Urinary bladder (tissue), 4 donors: Measurements from ENCODE around the gene TAS1R3. TPM values are rescaled to one million over a fixed set of nuclear protein-coding genes. Genes with fewer than 3 reads are reported as not detected.

Source experiments
- DNase-seq: peaks from one replicate; pipeline ENCODE4 v3.0.0-alpha.2; 2015; ENCODE audit errors: extremely low spot score
- H3K27ac ChIP-seq: one replicate; pipeline ENCODE4 v1.5.1; 2013; ENCODE audit warnings: low read depth, mild to moderate bottlenecking, moderate library complexity
- H3K36me3 ChIP-seq: one replicate; pipeline ENCODE4 v1.6.1; 2013; ENCODE audit warnings: mild to moderate bottlenecking, moderate library complexity; ENCODE audit not compliant: insufficient read depth
- H3K4me1 ChIP-seq: one replicate; pipeline ENCODE4 v1.6.1; 2013; ENCODE audit warnings: mild to moderate bottlenecking, moderate library complexity; ENCODE audit not compliant: insufficient read depth
- H3K4me3 ChIP-seq: one replicate; pipeline ENCODE4 v1.5.1; 2013; ENCODE audit warnings: low read depth, low read length
- WGBS: extraction: QIAGEN DNeasy Blood & Tissue Kit; methylation state at CpG from one replicate; pipeline ENCODE4 v1.1.7; 2013; 5-methylcytosine and 5-hydroxymethylcytosine counted together
- polyA plus RNA-seq: library from polyadenylated mRNA; stranded (reverse); fragments of 200-250 nt; gene quantifications from one replicate; pipeline ENCODE4 v1.2.3, GENCODE V29; 2013
- total RNA-seq: library from RNA; depleted of rRNA; stranded (reverse); fragments of >200 nt; gene quantifications from one replicate; pipeline ENCODE4 v1.2.3, GENCODE V29; 2014
- donor health status: healthy with polysubstance abuse.
- donor health status: healthy.

TAS1R3 gene
- total and polyA plus RNA-seq, 2 donors: 0.11 to 0.48 TPM

GRCh38 chr1:1291548-1292441 lies 39.3 kb upstream of the TAS1R3 start:
- H3K4me3 ChIP-seq: no peak overlapping the region
- H3K4me1 ChIP-seq: no peaks in the 10 kb centered on the region
- no peak for DNase-seq
- no peaks in the 10 kb centered on the region for H3K36me3 ChIP-seq
- 43% methylated on average over 45 of the region's 45 CpGs for WGBS
- H3K27ac ChIP-seq: no peak overlapping the region

DNA sequence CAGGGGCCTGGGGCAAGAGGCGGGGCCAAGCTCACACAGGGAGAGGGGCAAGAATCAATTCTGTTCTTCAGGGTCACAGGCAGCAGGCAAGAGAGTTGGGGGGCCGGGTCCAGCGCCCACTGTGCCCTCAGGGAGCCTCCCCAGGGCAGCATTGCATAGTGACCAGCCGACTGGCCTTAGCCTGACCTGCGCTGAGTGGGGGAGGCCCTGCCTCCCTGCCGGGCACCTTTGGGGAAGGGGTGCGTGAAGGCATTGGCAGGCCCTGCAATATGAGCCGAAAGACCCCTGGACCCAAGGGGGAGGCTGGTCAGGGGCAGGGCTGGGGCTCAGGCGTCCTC lies 38.7 kb upstream of the TAS1R3 start:
- Histone ChIP-seq H3K4me1 (no peaks in the 10 kb centered on the region), H3K4me3 (no peak overlapping the region), H3K27ac (no peak overlapping the region), H3K36me3 (no peaks in the 10 kb centered on the region)
- WGBS: 85% methylated on average over 9 of the region's 9 CpGs
- no peak for DNase-seq

- Histone ChIP-seq H3K27ac (no peak overlapping the region), H3K36me3 (no peaks in the 10 kb centered on the region), H3K4me1 (no peaks in the 10 kb centered on the region), H3K4me3 (no peak overlapping the region)
- no peak for DNase-seq
- WGBS: 91% methylated on average over 18 of the region's 18 CpGs
Measured at GRCh38 chr1:1292851-1293250, 38.2 kb upstream of the TAS1R3 start.

- H3K4me3 ChIP-seq: no peak overlapping the region
- DNase-seq: no peak
- no peaks in the 10 kb centered on the region for H3K4me1 ChIP-seq
- 81% methylated on average over 94 of the region's 94 CpGs for WGBS
- H3K27ac ChIP-seq: no peak overlapping the region
- no peaks in the 10 kb centered on the region for H3K36me3 ChIP-seq
Measured at GRCh38 chr1:1293263-1294249, 37.5 kb upstream of the TAS1R3 start.

- no peak for DNase-seq
- no peak overlapping the region for H3K4me3 ChIP-seq
- no peak overlapping the region for H3K27ac ChIP-seq
- WGBS: 87% methylated on average over 58 of the region's 58 CpGs
- no peaks in the 10 kb centered on the region for H3K36me3 ChIP-seq
- no peaks in the 10 kb centered on the region for H3K4me1 ChIP-seq
Measured at GRCh38 chr1:1294250-1294890, 36.7 kb upstream of the TAS1R3 start.

DNA sequence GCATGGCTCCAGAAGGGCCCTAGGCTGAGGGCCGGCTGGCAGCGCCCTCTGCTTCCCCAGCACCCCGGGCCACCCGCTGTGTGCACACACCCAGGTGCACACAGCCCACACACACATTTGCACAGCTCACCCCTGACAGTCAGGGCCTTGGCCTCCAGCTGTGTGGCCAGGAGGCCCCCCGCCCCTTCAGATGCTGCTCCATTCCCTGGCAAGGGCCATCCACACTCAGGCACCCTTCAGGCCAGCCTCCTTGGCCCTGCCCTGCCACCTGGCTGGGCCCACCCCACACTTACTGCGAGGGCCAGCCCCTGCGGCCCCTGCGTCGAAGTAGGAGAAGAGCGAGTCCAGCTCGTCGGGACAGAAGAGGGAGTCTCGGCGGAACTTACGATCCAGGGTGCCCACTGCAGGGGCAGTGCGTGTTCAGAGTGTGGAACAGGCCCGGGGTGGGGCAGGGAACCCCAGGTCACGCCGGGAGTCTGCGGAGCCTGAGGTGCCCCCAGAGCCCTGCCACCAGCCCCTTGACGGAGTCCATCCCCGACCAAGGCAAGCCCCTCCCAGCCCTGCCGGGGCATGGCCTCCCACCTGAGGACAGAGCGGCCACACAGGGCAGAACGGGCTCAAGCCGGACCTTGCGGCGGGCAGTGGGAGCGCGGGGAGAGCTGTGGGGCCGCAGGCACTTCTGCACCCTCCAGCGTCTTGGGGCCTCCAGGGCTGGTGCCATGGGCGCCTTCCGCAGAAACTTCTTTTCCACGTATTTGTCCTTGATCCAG lies 35.7 kb upstream of the TAS1R3 start:
- 95% methylated on average over 35 of the region's 35 CpGs for WGBS
- DNase-seq: no peak
- H3K27ac ChIP-seq: no peak overlapping the region
- H3K4me3 ChIP-seq: no peak overlapping the region
- H3K36me3 ChIP-seq: no peaks in the 10 kb centered on the region
- H3K4me1 ChIP-seq: no peaks in the 10 kb centered on the region

- DNase-seq: no peak
- Histone ChIP-seq H3K4me1 (no peaks in the 10 kb centered on the region), H3K4me3 (no peak overlapping the region), H3K36me3 (no peaks in the 10 kb centered on the region), H3K27ac (no peak overlapping the region)
- WGBS: 90% methylated on average over 62 of the region's 62 CpGs
Measured at GRCh38 chr1:1296070-1297061, 34.7 kb upstream of the TAS1R3 start.

DNA sequence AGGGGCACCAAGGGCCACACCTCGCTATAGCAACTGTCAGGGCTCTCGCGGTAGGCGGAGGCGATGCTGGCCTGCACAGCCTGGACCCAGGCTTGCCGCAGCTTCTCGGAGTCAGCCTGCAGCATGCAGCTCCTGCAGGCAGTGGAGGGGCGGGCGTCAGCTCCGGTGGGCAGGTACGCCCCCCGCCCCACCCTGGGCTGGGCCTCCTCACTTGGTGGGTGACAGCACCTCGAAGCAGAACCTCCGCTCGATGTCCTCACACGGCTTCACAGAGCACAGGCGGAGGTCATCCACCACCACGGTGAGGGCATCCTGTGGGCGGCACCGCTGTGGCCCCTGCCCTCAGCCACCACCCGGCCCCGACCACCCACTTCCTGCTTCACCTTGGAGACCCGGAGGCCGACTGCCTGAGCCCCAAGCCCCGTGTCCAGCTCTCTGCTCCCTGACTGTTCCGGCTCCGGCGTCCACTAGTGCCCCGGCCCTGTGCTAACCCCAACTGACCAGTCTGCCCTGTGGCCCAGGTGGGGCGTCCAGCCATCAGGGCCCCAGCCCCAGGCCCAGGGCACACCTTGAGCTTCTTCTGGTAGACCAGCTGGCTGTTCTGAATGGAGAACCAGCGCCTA lies 33.2 kb upstream of the TAS1R3 start:
- Histone ChIP-seq H3K27ac (no peak overlapping the region), H3K36me3 (no peaks in the 10 kb centered on the region), H3K4me3 (no peak overlapping the region), H3K4me1 (no peaks in the 10 kb centered on the region)
- no peak for DNase-seq
- WGBS: 91% methylated on average over 31 of the region's 31 CpGs

GRCh38 chr1:1298861-1299685 lies 32.0 kb upstream of the TAS1R3 start:
- Histone ChIP-seq H3K27ac (no peak overlapping the region), H3K4me3 (no peak overlapping the region), H3K36me3 (no peaks in the 10 kb centered on the region), H3K4me1 (no peaks in the 10 kb centered on the region)
- 64% methylated on average over 30 of the region's 30 CpGs for WGBS
- DNase-seq: no peak

- H3K36me3 ChIP-seq: no peaks in the 10 kb centered on the region
Measured at GRCh38 chr1:1299686-1300351, 31.3 kb upstream of the TAS1R3 start.

GRCh38 chr1:1300352-1300739 lies 30.7 kb upstream of the TAS1R3 start:
- Histone ChIP-seq H3K27ac (no peak overlapping the region), H3K4me1 (no peaks in the 10 kb centered on the region), H3K36me3 (no peaks in the 10 kb centered on the region), H3K4me3 (no peak overlapping the region)
- no peak for DNase-seq
- WGBS: 89% methylated on average over 12 of the region's 12 CpGs

More at GRCh38 chr1:1299686-1300351, 31.3 kb upstream of the TAS1R3 start:
- H3K4me3 ChIP-seq: no peak overlapping the region
- 87% methylated on average over 22 of the region's 22 CpGs for WGBS
- H3K27ac ChIP-seq: no peak overlapping the region
- no peak for DNase-seq
- H3K4me1 ChIP-seq: no peaks in the 10 kb centered on the region
